Epithelial cell of prostate (primary cell): ENCODE data around the gene SPP1.
"Not testable (repeated sequence)": the region's sequence is repeated elsewhere in the genome, so short reads cannot be mapped to it uniquely, and the experiment has no call there.

Experiments
- DNase-seq: peaks from one replicate; pipeline ENCODE4 v3.0.0-alpha.2; 2011; ENCODE audit warnings: low read depth, low spot score
- H3K27ac ChIP-seq: fragments of 450-650 bp; 2 replicates; pipeline ENCODE4 v1.5.1; 2017; ENCODE audit warnings: mild to moderate bottlenecking

Gene SPP1

GRCh38 chr4:87975466-87975865 is at the start of gene SPP1:
SPP1 (plus strand) TSS chr4:87975714; CDS start chr4:87976896, 1,182 bp downstream.
- H3K27ac ChIP-seq, result no peak within 1 kb of the TSS
- DNase-seq, result no peak

- no peak for DNase-seq
These were observed 48.9 kb upstream of the SPP1 start for GRCh38 chr4:87926554-87927098.

GRCh38 chr4:87930629-87931028 is 44.9 kb upstream of the SPP1 start:
- H3K27ac ChIP-seq, result no peak overlapping the region
- DNase-seq, result no peak

More at GRCh38 chr4:87926554-87927098, 48.9 kb upstream of the SPP1 start:
- no peak overlapping the region for H3K27ac ChIP-seq

GRCh38 chr4:87931932-87932331 is 43.6 kb upstream of the SPP1 start:
- no peak for DNase-seq
- no peak overlapping the region for H3K27ac ChIP-seq

GRCh38 chr4:87932718-87933141 is 42.8 kb upstream of the SPP1 start:
- no peak for DNase-seq

GRCh38 chr4:87933337-87933736 is 42.2 kb upstream of the SPP1 start:
- no peak overlapping the region for H3K27ac ChIP-seq
- no peak for DNase-seq

More at GRCh38 chr4:87932718-87933141, 42.8 kb upstream of the SPP1 start:
- no peak overlapping the region for H3K27ac ChIP-seq

GRCh38 chr4:87934157-87934704 is 41.3 kb upstream of the SPP1 start:
- no peak for DNase-seq
- no peak overlapping the region for H3K27ac ChIP-seq

GRCh38 chr4:87934973-87935372 is 40.5 kb upstream of the SPP1 start:
- no peak for DNase-seq
- no peak overlapping the region for H3K27ac ChIP-seq

GRCh38 chr4:87935954-87936353 is 39.6 kb upstream of the SPP1 start:
- not testable (repeated sequence) for DNase-seq, H3K27ac ChIP-seq

GRCh38 chr4:87937523-87937922 is 38.0 kb upstream of the SPP1 start:
- H3K27ac ChIP-seq, result no peak overlapping the region

GRCh38 chr4:87938746-87939145 is 36.8 kb upstream of the SPP1 start:
- DNase-seq, result no peak
- H3K27ac ChIP-seq, result no peak overlapping the region

More at GRCh38 chr4:87937523-87937922, 38.0 kb upstream of the SPP1 start:
- DNase-seq, result no peak

- DNase-seq, result no peak
- no peak overlapping the region for H3K27ac ChIP-seq
These were observed 35.4 kb upstream of the SPP1 start for GRCh38 chr4:87939978-87940690.

GRCh38 chr4:87940809-87941208 is 34.7 kb upstream of the SPP1 start:
- not testable (repeated sequence) for DNase-seq, H3K27ac ChIP-seq

- DNase-seq, result no peak
These were observed 33.7 kb upstream of the SPP1 start for GRCh38 chr4:87941537-87942392.

GRCh38 chr4:87943660-87944149 is 31.8 kb upstream of the SPP1 start:
- H3K27ac ChIP-seq, result no peak overlapping the region
- DNase-seq, result no peak

More at GRCh38 chr4:87941537-87942392, 33.7 kb upstream of the SPP1 start:
- H3K27ac ChIP-seq, result no peak overlapping the region

GRCh38 chr4:87944967-87945366 is 30.5 kb upstream of the SPP1 start:
- no peak overlapping the region for H3K27ac ChIP-seq
- no peak for DNase-seq

GRCh38 chr4:87946766-87947165 is 28.7 kb upstream of the SPP1 start:
- DNase-seq, result no peak
- no peak overlapping the region for H3K27ac ChIP-seq

- DNase-seq, result no peak
These were observed 27.9 kb upstream of the SPP1 start for GRCh38 chr4:87947381-87948160.

GRCh38 chr4:87949961-87950360 is 25.6 kb upstream of the SPP1 start:
- peak; percentile 10 for DNase-seq
- peak overlapping the region; percentile 9 for H3K27ac ChIP-seq

More at GRCh38 chr4:87947381-87948160, 27.9 kb upstream of the SPP1 start:
- H3K27ac ChIP-seq, result no peak overlapping the region

GRCh38 chr4:87950493-87950892 is 25.0 kb upstream of the SPP1 start:
- no peak overlapping the region for H3K27ac ChIP-seq
- DNase-seq, result no peak
